Activated T-cell treated with anti-CD3 and anti-CD28 coated beads, Interleukin-2, amount 50 U/mL, for 24 hours (primary cell): Measurements from ENCODE around the gene CCN5.
"Not testable (repeated sequence)": the region's sequence is repeated elsewhere in the genome, so short reads cannot be mapped to it uniquely, and the experiment has no call there.

Experiments used
- DNase-seq: peaks from one replicate; pipeline ENCODE4 v3.0.0-alpha.2; 2020
- H3K27ac Mint-ChIP-seq: 2 replicates; pipeline ENCODE4 v1.8.0; 2020; ENCODE audit warnings: mild to moderate bottlenecking, mixed read lengths
- H3K27me3 Mint-ChIP-seq: 2 replicates; pipeline ENCODE4 v1.8.0; 2020; ENCODE audit warnings: mixed read lengths
- H3K36me3 Mint-ChIP-seq: 2 replicates; pipeline ENCODE4 v1.8.0; 2020; ENCODE audit warnings: low read depth, mixed read lengths
- H3K4me1 Mint-ChIP-seq: 2 replicates; pipeline ENCODE4 v1.8.0; 2020; ENCODE audit warnings: low read depth, mixed read lengths
- H3K4me3 Mint-ChIP-seq: 2 replicates; pipeline ENCODE4 v1.8.0; 2020; ENCODE audit warnings: mild to moderate bottlenecking, moderate library complexity, mixed read lengths
- H3K9me3 Mint-ChIP-seq: 2 replicates; pipeline ENCODE4 v1.8.0; 2020; ENCODE audit warnings: mixed read lengths

CCN5 gene

DNA sequence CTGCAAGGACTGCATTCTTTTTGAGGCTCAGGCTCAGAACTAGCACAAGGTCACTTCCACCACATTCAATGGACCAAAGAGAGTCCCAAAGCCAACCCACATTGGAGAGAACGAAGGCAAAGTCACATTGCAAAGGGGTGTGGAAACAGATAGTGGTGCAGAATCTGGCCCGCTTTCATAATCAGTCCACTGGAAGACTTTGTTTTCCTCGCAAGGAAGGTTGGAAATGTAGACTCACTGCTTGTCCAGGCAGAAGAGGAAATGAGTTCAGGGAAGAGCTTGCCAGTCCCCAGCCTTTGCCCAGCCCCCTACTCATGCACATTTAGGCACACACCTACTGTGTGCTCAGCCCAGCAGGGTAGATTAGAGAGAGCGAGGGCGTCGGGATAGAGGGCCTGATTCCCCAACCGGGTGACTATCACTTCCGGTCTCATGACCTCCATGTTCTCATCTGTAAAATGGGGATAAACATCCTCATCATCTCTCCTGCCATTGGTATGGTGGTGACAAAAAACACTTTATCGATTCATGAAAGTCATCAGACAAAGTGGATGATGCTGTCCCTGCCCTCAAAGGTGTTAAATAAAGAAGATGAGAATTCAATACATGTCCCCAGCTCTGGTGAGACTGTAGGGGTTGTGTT lies 24.3 kb upstream of the CCN5 start:
- no peaks in the 10 kb centered on the region for H3K36me3 Mint-ChIP-seq
- H3K4me3 Mint-ChIP-seq: no peak overlapping the region
- DNase-seq: no peak
- H3K27ac Mint-ChIP-seq: no peak overlapping the region
- peaks cover 7% of the 10 kb centered on the region for H3K27me3 Mint-ChIP-seq
- peaks cover 4% of the 10 kb centered on the region for H3K4me1 Mint-ChIP-seq
- H3K9me3 Mint-ChIP-seq: peaks cover 3% of the 10 kb centered on the region

DNA sequence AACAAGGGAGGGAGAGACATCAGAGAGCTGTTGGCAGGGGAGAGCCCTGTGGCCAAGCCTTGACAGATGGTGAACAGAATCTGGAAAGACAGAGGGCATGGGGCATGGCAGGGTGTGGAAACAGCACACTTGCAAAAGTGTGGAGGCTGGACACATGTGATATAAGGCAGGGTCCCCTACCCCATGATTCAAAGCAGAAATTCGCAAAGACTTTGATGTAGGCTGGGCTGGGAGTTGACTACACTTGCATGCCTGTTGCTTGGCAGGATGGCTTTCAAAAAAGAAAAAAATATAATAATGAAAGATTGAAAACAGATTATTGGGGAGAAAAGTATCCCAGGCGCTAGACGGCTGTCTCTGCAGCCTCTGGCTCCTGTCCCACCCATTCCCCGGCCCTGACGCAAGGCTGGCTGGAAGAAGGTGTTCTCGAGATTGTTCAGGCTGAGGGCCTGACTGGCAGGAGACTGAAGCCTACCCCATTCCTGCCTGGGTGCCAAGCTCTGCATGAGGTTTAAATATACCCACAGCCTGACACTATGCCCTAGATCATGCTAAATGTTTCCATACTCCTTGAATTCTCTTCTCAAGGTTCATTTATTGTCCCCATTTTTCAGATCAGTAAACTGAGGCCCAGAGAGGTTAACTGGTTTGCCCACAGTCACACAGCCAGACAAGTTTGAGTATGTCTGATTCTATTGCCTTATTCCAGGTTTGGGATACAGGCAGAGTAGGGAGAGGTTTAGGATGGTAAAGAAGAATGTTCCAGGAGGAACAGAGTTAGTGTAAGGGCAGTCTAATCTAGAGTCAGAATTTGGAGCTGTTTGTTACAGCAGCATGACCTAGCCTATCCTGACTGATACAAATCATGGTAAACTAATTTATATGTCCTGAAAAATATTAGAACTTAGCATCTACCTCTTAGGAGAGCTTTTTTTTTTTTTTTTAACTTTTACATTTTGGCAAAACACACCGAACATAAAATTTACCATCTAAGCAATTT lies 23.4 kb upstream of the CCN5 start:
- H3K27ac Mint-ChIP-seq: no peak overlapping the region

DNA sequence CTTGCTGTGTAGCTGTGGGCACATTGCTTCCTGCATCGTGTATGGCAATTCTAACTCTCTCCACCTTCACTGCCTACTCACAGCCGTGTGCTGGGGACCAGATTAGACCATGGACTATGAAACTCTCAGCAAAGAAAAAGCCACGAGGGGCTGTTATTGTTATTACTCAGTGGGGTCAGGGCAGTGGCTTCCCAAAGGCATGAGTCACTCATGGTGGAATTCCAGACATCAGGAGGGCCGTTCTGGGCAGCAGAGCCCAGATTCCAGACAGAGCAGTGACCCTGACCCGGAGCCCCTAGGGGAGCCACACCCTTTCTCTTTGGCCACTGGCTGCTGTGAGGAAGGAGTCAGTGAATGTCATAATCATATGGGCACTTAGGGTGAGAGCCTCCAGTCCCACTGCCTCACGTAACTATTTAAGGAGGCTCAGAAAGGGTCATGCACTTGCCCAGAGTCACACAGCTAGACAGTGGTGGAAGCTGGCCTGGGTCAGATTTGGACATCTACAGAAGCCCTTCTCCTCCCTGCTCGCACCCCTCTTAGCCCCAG lies 22.2 kb upstream of the CCN5 start:
- peaks cover 4% of the 10 kb centered on the region for H3K4me1 Mint-ChIP-seq
- no peak for DNase-seq
- no peak overlapping the region for H3K4me3 Mint-ChIP-seq
- H3K27ac Mint-ChIP-seq: no peak overlapping the region
- no peaks in the 10 kb centered on the region for H3K36me3 Mint-ChIP-seq
- H3K9me3 Mint-ChIP-seq: peaks cover 3% of the 10 kb centered on the region
- no peaks in the 10 kb centered on the region for H3K27me3 Mint-ChIP-seq

More for the DNA sequence above, 23.4 kb upstream of the CCN5 start:
- Mint-ChIP-seq H3K4me1 (peaks cover 4% of the 10 kb centered on the region), H3K4me3 (no peak overlapping the region), H3K36me3 (no peaks in the 10 kb centered on the region), H3K27me3 (peaks cover 7% of the 10 kb centered on the region), H3K9me3 (peaks cover 3% of the 10 kb centered on the region)
- DNase-seq: no peak

DNA sequence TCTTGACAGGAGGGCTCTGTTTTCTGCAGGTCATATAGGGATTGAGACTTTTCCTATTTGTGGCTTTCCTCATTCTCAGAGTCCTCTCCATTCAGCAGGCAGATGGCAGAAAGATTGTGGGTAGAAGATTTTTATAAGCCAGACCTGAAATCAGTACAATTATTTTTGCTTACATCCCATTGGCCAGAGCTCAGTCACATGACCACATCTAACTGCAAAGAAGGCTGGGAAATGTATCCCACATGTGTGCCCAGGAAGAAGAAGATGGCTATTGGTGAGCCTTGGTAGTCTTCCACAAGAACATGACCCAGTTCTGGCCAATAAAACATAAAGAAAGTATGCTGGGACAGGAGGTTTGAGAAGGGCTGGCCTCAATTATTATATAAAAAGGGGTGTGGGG lies 21.5 kb upstream of the CCN5 start:
- Mint-ChIP-seq H3K36me3 (no peaks in the 10 kb centered on the region), H3K4me3 (no peak overlapping the region), H3K9me3 (peaks cover 3% of the 10 kb centered on the region), H3K27ac (no peak overlapping the region), H3K4me1 (peaks cover 4% of the 10 kb centered on the region), H3K27me3 (no peaks in the 10 kb centered on the region)
- no peak for DNase-seq

DNA sequence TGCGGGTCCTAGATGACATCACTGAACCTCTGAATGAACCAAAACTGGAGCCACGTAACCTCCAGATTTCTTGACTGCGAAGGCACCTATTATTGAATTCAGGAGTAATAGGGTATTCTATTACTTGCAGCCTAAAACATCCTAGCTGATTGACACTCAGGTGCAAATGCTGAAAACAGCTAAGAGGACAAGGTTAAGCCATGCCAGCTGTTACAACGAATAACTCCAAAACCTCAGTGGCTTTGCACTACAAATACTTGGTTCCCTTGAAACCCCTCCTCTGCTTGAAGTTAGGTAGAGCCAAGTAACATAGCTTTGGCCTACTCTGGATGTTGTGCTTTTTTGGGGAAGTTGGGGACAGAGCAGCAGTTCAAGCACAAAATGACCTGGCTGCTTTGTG lies 21.0 kb upstream of the CCN5 start:
- Mint-ChIP-seq H3K4me1 (peaks cover 4% of the 10 kb centered on the region), H3K27me3 (no peaks in the 10 kb centered on the region), H3K9me3 (peaks cover 3% of the 10 kb centered on the region), H3K36me3 (no peaks in the 10 kb centered on the region), H3K27ac (no peak overlapping the region), H3K4me3 (no peak overlapping the region)
- no peak for DNase-seq

DNA sequence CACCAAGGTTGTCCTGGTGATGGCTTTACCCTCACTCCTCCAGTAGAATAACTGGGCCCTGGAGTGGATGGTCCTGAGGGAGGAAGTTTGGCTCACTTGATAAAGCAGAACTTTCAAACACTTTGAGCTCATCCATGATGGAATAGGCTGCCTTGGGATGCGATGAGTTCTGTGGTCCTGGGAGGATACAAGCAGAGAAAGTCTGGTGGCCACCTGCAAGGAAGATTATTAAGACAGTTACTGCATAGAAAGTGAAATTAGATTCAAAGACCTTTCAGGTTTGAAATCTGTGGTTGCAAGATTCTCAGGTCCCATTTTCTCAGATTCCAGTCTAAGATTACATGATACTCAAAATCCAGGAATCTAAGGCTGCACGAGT lies 19.9 kb upstream of the CCN5 start:
- no peak overlapping the region for H3K27ac Mint-ChIP-seq
- H3K4me1 Mint-ChIP-seq: peaks cover 4% of the 10 kb centered on the region
- H3K4me3 Mint-ChIP-seq: no peak overlapping the region
- H3K27me3 Mint-ChIP-seq: no peaks in the 10 kb centered on the region
- DNase-seq: no peak
- H3K36me3 Mint-ChIP-seq: no peaks in the 10 kb centered on the region
- H3K9me3 Mint-ChIP-seq: peaks cover 3% of the 10 kb centered on the region

DNA sequence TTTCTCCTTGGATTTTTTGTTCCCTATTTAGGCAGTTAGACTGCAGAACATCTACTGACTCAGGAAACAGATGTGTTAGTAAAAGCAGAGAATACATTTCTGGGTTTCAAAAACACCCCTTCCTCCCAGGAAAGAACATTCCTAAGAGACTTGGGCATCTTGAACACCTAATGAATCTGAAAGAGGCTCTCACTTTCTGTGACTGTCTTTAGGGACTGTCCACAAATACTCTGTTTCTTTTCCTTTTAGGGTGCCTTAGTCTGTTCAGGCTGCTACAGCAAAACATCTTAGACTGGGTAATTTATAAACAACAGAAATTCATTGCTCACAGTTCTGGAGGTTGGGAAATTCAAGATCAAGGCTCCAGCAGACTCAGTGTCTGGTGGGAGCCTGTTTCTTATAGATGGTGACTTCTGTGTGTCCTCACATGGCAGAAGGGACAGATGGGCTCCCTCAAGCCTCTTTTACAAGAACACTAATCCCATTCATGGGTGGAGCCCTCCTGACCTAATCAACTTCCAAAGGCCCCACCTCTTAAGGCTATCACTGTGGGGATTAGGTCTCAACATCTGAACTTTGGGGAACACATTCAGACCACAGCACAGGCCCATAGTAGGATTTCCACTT lies 19.4 kb upstream of the CCN5 start:
- Mint-ChIP-seq H3K4me3 (no peak overlapping the region), H3K36me3 (no peaks in the 10 kb centered on the region), H3K4me1 (peaks cover 4% of the 10 kb centered on the region), H3K9me3 (peaks cover 3% of the 10 kb centered on the region), H3K27me3 (no peaks in the 10 kb centered on the region), H3K27ac (no peak overlapping the region)
- DNase-seq: no peak

DNA sequence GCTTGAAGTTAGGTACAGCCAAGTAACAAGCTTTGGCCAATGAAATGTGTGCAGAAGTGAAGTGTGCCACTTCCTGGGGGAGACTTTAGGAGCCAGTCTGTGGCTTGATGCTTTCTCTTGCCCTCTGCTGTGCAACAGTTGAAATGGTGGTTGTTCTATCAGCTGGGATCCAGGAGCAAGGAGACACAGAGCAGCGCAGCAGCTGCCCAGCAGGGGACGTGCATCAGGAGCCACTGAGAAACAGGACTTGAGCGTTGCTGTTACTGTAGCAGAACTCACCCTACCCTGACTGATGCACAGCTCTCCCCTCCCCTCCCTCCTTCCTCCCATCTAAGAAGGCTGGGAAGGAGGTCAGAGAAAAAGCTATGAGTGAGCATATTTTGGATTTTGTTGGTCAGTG lies 18.9 kb upstream of the CCN5 start:
- peaks cover 3% of the 10 kb centered on the region for H3K9me3 Mint-ChIP-seq
- no peak for DNase-seq
- peaks cover 4% of the 10 kb centered on the region for H3K4me1 Mint-ChIP-seq
- H3K27me3 Mint-ChIP-seq: no peaks in the 10 kb centered on the region
- H3K27ac Mint-ChIP-seq: no peak overlapping the region
- H3K36me3 Mint-ChIP-seq: no peaks in the 10 kb centered on the region
- no peak overlapping the region for H3K4me3 Mint-ChIP-seq

DNA sequence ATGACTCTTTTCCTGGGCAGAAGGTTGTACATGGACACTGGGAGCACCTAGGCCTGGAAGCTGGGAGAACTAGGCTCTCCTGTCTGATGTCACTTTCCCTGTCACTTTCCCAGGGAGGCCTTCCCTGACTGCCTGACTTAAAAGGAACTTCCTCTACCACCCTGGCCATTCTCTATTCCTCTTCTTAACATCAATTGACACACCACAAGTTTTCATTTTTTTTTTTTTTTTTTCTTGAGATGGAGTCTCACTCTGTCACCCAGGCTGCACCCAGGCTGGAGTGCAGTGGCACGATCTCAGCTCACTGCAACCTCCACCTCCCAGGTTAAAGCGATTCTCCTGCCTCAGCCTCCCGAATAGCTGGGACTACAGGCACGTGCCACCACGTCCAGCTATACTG lies 18.1 kb upstream of the CCN5 start:
- H3K4me3 Mint-ChIP-seq, H3K9me3 Mint-ChIP-seq, H3K36me3 Mint-ChIP-seq, H3K27me3 Mint-ChIP-seq, DNase-seq, H3K27ac Mint-ChIP-seq, H3K4me1 Mint-ChIP-seq: not testable (repeated sequence)

DNA sequence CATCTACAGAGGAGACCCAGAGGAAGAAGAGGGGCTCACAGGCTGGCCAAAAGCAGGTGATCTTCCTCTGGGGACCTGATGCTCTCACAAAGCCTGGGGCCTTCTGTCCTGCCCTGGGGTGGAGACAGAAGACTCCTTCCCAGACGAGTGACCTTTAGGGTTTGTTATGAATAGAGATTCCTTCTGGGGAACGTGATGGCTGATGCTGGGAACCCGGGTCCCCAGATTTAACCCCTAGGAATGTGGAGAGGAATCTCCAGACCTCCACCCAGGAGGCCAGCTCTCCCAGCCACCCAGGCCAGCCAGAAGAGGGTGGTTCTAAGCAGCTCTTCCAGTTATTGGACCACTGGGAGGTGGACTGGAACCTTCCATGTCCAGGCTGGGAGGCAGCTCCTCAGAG lies 16.8 kb upstream of the CCN5 start:
- H3K27ac Mint-ChIP-seq: no peak overlapping the region
- no peaks in the 10 kb centered on the region for H3K27me3 Mint-ChIP-seq
- H3K4me3 Mint-ChIP-seq: no peak overlapping the region
- no peaks in the 10 kb centered on the region for H3K9me3 Mint-ChIP-seq
- no peaks in the 10 kb centered on the region for H3K36me3 Mint-ChIP-seq
- H3K4me1 Mint-ChIP-seq: peaks cover 4% of the 10 kb centered on the region
- no peak for DNase-seq

DNA sequence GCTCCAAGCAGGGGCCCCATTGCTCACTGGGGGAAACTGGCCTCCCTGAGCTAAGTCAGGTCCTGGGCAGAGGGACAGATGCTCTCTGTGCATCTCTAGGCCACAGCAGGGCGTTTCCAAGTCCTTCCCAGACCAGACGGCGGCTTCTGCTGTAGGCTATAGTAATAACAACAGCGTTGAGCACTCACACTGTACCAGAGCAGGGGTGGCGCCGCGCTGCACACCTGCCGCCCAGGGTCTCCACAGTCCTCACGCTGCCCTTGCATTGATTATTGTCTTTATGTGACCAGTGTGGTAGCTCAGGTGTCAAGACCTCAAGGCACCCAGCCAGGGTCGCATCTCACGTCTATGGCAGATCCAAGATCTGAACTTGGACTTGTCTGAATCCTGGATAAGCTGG lies 14.9 kb upstream of the CCN5 start:
- Mint-ChIP-seq H3K4me1 (peaks cover 3% of the 10 kb centered on the region), H3K4me3 (no peak overlapping the region), H3K27ac (no peak overlapping the region)

DNA sequence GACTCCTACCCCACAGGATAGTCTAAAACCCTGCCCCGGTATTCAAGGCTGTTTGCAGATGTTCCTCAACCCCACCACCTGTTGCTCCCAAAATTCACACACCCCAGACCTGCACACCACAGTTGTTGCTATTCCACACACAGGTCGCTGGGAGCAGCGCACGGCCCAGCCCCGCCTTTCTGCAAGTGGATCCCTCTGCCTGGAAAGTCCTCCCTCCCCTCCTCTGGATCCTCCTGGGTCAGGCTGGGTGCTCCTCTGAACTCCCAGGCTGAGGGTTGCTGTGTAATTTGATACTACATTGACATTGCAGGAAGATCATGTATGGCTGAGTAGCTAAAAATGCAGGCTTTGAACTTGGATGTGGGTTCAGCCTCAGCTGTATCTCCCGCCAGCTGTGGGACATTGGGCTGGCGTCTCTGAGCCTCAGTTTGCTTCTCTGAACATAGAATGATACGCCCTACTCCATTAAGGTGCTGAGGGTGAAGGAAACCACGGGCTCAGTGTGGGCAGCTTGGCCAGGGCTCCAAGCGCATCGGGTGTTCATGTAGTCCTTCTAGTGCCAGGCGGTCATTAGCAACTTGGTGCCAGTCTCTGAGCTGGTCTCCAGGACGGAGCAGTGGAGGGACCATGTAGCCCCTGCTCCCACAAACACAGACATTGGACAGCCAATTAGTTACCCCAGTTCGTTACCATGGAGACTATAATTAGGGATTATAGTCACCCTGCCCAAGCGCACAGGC lies 13.9 kb upstream of the CCN5 start:
- H3K36me3 Mint-ChIP-seq: no peaks in the 10 kb centered on the region
- no peaks in the 10 kb centered on the region for H3K27me3 Mint-ChIP-seq
- H3K9me3 Mint-ChIP-seq: no peaks in the 10 kb centered on the region
- H3K4me1 Mint-ChIP-seq: no peaks in the 10 kb centered on the region
- no peak overlapping the region for H3K27ac Mint-ChIP-seq
- no peak for DNase-seq
- no peak overlapping the region for H3K4me3 Mint-ChIP-seq

More for the DNA sequence above, 14.9 kb upstream of the CCN5 start:
- H3K27me3 Mint-ChIP-seq: no peaks in the 10 kb centered on the region
- no peak for DNase-seq
- no peaks in the 10 kb centered on the region for H3K9me3 Mint-ChIP-seq
- no peaks in the 10 kb centered on the region for H3K36me3 Mint-ChIP-seq

DNA sequence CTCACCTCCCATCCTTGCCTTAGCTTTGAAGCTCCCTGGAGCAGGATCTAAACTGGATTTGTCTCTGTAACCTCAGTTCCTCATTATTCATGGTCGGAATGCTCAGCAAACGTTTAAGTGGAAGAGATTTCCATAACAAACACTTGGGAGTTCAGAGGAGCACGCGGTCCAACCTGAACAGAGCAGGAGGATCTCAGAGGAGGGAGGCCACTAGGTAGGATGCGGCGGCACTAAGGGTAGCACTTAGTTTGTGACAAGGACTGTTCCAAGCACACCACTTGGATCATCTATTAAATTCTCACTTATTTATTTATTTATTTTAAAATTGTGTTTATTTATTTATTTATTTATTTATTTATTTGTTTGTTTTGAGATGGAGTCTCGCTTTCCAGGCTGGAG lies 13.3 kb upstream of the CCN5 start:
- Mint-ChIP-seq H3K9me3 (no peaks in the 10 kb centered on the region), H3K36me3 (no peaks in the 10 kb centered on the region), H3K27me3 (no peaks in the 10 kb centered on the region), H3K27ac (no peak overlapping the region), H3K4me3 (no peak overlapping the region), H3K4me1 (no peaks in the 10 kb centered on the region)
- no peak for DNase-seq

DNA sequence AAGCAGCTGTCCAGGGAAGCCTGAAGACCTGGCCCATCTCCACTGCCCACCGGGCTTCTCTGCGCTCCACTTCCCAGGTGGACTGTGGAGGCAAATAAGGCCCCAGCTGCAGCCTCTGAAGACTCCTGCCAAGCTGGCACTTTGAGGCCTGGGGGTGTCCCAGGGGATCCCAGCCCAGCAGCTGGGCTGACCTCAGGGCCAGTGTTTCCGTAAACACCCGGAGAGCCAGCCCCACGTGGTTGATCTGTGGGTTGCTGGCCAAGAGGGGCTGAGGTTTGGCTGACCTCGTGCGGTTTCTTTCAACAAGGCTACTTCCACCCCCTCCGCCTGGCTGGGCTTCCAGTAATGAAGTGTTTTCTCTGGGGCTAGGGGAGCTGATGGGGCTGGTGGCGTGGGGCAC lies 12.4 kb upstream of the CCN5 start:
- Mint-ChIP-seq H3K27me3 (no peaks in the 10 kb centered on the region), H3K4me3 (no peak overlapping the region), H3K4me1 (no peaks in the 10 kb centered on the region), H3K9me3 (no peaks in the 10 kb centered on the region), H3K36me3 (no peaks in the 10 kb centered on the region), H3K27ac (no peak overlapping the region)
- no peak for DNase-seq
